ENCODE measurements around the gene ZNF69. TPM values are rescaled to one million over a fixed set of nuclear protein-coding genes. Genes with fewer than 3 reads are reported as not detected.

Gene ZNF69
- total and polyA plus RNA-seq, 2 donors (not counting 3 experiments of a cell fraction or from before 2014, with no cell fraction given), result 1.9 to 5.6 TPM

- Histone ChIP-seq H3K79me2 (ENCODE audit: control insufficient read depth, insufficient read depth, low read length) (no peaks in the 10 kb centered on the region), H3K4me3 (replicated peaks in 1 of 3; ENCODE audit: insufficient read depth in 1 of 3, low read depth in 1 of 3, low read length in 3 of 3) (no peak overlapping the region), H3K9me1 (replicated peaks; ENCODE audit: control insufficient read depth, extremely low read depth, insufficient read depth, low read length) (no peaks in the 10 kb centered on the region), H3K36me3 (ENCODE audit: control insufficient read depth in 2 of 2, extremely low read depth in 1 of 2, insufficient read depth in 2 of 2, low read length in 2 of 2) (no peaks in the 10 kb centered on the region), H3K9ac (replicated peaks; ENCODE audit: extremely low read depth, insufficient read depth, low read length) (no peak overlapping the region), H3K27ac (ENCODE audit: insufficient read depth, low read depth, low read length) (no peak overlapping the region), H4K20me1 (replicated peaks; ENCODE audit: control insufficient read depth, extremely low read depth, insufficient read depth, low read length) (no peaks in the 10 kb centered on the region), H3K4me2 (ENCODE audit: insufficient read depth, low read length) (no peak overlapping the region), H3K9me3 (replicated peaks; ENCODE audit: control insufficient read depth, insufficient read depth, low read length) (no peaks in the 10 kb centered on the region), H3K27me3 (ENCODE audit: control insufficient read depth in 2 of 2, insufficient read depth in 2 of 2, low read length in 2 of 2) (no peaks in the 10 kb centered on the region), H2AFZ (ENCODE audit: low read depth, low read length) (no peak overlapping the region), H3K4me1 (ENCODE audit: control insufficient read depth, extremely low read depth, insufficient read depth, low read length) (no peaks in the 10 kb centered on the region)
- dilution Hi-C loops (cut with MboI; ENCODE audit: extremely low pct_ligation_motif_present, low sequenced_read_pairs) (no loop called here), intact Hi-C loops (cut with micrococcal nuclease) (no loop called here)
- ChIA-PET CTCF (interaction anchor here (1.7 kb wide), 1 partner anchor 63 kb away, joined by 4 read pairs; no protein-coding TSS in a partner anchor), POLR2A (no interaction called here)
- BruUV-seq (replicated peaks), result no TSS peak
- DNase-seq (ENCODE audit: low read depth, low spot score), result no peak
- TF ChIP-seq JUN (IDR thresholded peaks at IDR 0.05; ENCODE audit: borderline replicate concordance, insufficient read depth, insufficient read length, low read depth), result no peak
- TF ChIP-seq MAX (IDR thresholded peaks at IDR 0.05; ENCODE audit: insufficient read depth, insufficient read length), result no peak
- no peak for TF ChIP-seq POLR2AphosphoS5 (IDR thresholded peaks at IDR 0.05; ENCODE audit: insufficient read depth, low read depth, low read length)
- no peak for TF ChIP-seq MYC (IDR thresholded peaks at IDR 0.05; ENCODE audit: low read depth, low read length)
- TF ChIP-seq, protein P1, sequence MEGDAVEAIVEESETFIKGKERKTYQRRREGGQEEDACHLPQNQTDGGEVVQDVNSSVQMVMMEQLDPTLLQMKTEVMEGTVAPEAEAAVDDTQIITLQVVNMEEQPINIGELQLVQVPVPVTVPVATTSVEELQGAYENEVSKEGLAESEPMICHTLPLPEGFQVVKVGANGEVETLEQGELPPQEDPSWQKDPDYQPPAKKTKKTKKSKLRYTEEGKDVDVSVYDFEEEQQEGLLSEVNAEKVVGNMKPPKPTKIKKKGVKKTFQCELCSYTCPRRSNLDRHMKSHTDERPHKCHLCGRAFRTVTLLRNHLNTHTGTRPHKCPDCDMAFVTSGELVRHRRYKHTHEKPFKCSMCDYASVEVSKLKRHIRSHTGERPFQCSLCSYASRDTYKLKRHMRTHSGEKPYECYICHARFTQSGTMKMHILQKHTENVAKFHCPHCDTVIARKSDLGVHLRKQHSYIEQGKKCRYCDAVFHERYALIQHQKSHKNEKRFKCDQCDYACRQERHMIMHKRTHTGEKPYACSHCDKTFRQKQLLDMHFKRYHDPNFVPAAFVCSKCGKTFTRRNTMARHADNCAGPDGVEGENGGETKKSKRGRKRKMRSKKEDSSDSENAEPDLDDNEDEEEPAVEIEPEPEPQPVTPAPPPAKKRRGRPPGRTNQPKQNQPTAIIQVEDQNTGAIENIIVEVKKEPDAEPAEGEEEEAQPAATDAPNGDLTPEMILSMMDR (IDR thresholded peaks at IDR 0.05; ENCODE audit: extremely low read depth in 1 of 2, insufficient read depth in 1 of 2, low read depth in 1 of 2, low read length in 2 of 2), result no peak
- TF ChIP-seq POLR2A (IDR thresholded peaks at IDR 0.05; ENCODE audit: low read depth, low read length), result no peak
- TF ChIP-seq EZH2 (IDR thresholded peaks at IDR 0.05; ENCODE audit: borderline replicate concordance, low read depth, low read length, severe bottlenecking), result no peak
- no peak for TF ChIP-seq GATA2 (IDR thresholded peaks at IDR 0.05; ENCODE audit: insufficient read depth, insufficient read length, low read depth, low read length)
- TF ChIP-seq FOS (IDR thresholded peaks at IDR 0.05; ENCODE audit: borderline replicate concordance, insufficient read depth, low read length), result no peak
- FAIRE-seq, result no peak
Observed at GRCh38 chr19:11860721-11861120, 26.9 kb upstream of the ZNF69 start.
